Nephron (organoid): Measurements from ENCODE around the gene PEX1.
"Not testable (repeated sequence)": the region's sequence is repeated elsewhere in the genome, so short reads cannot be mapped to it uniquely, and the experiment has no call there.

Source experiments
- H3K27ac Mint-ChIP-seq, 3 experiments: 2 replicates each; pipeline ENCODE4 v1.8.0; 2020; ENCODE audit warnings: mixed read lengths in 3 of 3, mild to moderate bottlenecking in 2 of 3, moderate library complexity in 1 of 3
- H3K27me3 Mint-ChIP-seq: 2 replicates; pipeline ENCODE4 v1.8.0; 2021; ENCODE audit warnings: low read depth, mild to moderate bottlenecking, moderate library complexity, mixed read lengths
- H3K36me3 Mint-ChIP-seq: 2 replicates; pipeline ENCODE4 v1.8.0; 2020; ENCODE audit warnings: low read depth, mixed read lengths
- H3K4me1 Mint-ChIP-seq: 2 replicates; pipeline ENCODE4 v1.8.0; 2020; ENCODE audit warnings: mixed read lengths
- H3K4me3 Mint-ChIP-seq, 3 experiments: 2 replicates each; pipeline ENCODE4 v1.8.0; 2020; ENCODE audit warnings: mild to moderate bottlenecking in 3 of 3, mixed read lengths in 3 of 3, moderate library complexity in 2 of 3
- H3K9me3 Mint-ChIP-seq: 2 replicates; pipeline ENCODE4 v1.8.0; 2020; ENCODE audit warnings: mixed read lengths
- TF ChIP-seq, protein P1 (sequence below), 3 experiments: fragments of 200-600 bp; sonication (generic); IDR thresholded peaks; one replicate each; pipeline ENCODE4 v1.5.0; 2021; ENCODE audit warnings: antibody characterized with exemption in 3 of 3; ENCODE audit not compliant: unreplicated experiment in 3 of 3

The PEX1 gene

GRCh38 chr7:92478711-92479110, 49.6 kb downstream of the PEX1 start:
- Mint-ChIP-seq H3K27me3 (no peaks in the 10 kb centered on the region), H3K36me3 (no peaks in the 10 kb centered on the region), H3K27ac (no peak overlapping the region), H3K4me1 (no peaks in the 10 kb centered on the region), H3K4me3 (no peak overlapping the region), H3K9me3 (no peaks in the 10 kb centered on the region)
- TF ChIP-seq, protein P1, sequence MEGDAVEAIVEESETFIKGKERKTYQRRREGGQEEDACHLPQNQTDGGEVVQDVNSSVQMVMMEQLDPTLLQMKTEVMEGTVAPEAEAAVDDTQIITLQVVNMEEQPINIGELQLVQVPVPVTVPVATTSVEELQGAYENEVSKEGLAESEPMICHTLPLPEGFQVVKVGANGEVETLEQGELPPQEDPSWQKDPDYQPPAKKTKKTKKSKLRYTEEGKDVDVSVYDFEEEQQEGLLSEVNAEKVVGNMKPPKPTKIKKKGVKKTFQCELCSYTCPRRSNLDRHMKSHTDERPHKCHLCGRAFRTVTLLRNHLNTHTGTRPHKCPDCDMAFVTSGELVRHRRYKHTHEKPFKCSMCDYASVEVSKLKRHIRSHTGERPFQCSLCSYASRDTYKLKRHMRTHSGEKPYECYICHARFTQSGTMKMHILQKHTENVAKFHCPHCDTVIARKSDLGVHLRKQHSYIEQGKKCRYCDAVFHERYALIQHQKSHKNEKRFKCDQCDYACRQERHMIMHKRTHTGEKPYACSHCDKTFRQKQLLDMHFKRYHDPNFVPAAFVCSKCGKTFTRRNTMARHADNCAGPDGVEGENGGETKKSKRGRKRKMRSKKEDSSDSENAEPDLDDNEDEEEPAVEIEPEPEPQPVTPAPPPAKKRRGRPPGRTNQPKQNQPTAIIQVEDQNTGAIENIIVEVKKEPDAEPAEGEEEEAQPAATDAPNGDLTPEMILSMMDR (IDR thresholded peaks at IDR 0.05; ENCODE audit: unreplicated experiment in 3 of 3): no peak

GRCh38 chr7:92478095-92478494, 50.2 kb downstream of the PEX1 start:
- H3K4me3 Mint-ChIP-seq: no peak overlapping the region
- no peaks in the 10 kb centered on the region for H3K9me3 Mint-ChIP-seq
- TF ChIP-seq, protein P1 (IDR thresholded peaks at IDR 0.05; ENCODE audit: unreplicated experiment in 3 of 3): no peak
- H3K27me3 Mint-ChIP-seq: no peaks in the 10 kb centered on the region
- H3K36me3 Mint-ChIP-seq: no peaks in the 10 kb centered on the region
- H3K27ac Mint-ChIP-seq: no peak overlapping the region
- H3K4me1 Mint-ChIP-seq: no peaks in the 10 kb centered on the region

- H3K27me3 Mint-ChIP-seq, H3K4me3 Mint-ChIP-seq, H3K9me3 Mint-ChIP-seq, H3K27ac Mint-ChIP-seq, H3K36me3 Mint-ChIP-seq, H3K4me1 Mint-ChIP-seq: not testable (repeated sequence)
These were observed 50.6 kb downstream of the PEX1 start, which contains the start of gene ERVW-1 for GRCh38 chr7:92477681-92478080. TSS of gene ERVW-1 (minus strand) at chr7:92477946. CDS start at chr7:92470381, 7,565 bp downstream.

- H3K36me3 Mint-ChIP-seq, H3K27ac Mint-ChIP-seq, H3K27me3 Mint-ChIP-seq, H3K9me3 Mint-ChIP-seq, H3K4me1 Mint-ChIP-seq, H3K4me3 Mint-ChIP-seq: not testable (repeated sequence)
These were observed 52.3 kb downstream of the PEX1 start for GRCh38 chr7:92475851-92476590.

GRCh38 chr7:92475261-92475770, 53.0 kb downstream of the PEX1 start:
- not testable (repeated sequence) for H3K4me1 Mint-ChIP-seq, H3K4me3 Mint-ChIP-seq, H3K36me3 Mint-ChIP-seq, H3K27ac Mint-ChIP-seq, H3K9me3 Mint-ChIP-seq, H3K27me3 Mint-ChIP-seq

GRCh38 chr7:92473989-92474388, 54.3 kb downstream of the PEX1 start:
- H3K27ac Mint-ChIP-seq, H3K9me3 Mint-ChIP-seq, H3K4me1 Mint-ChIP-seq, H3K4me3 Mint-ChIP-seq, H3K27me3 Mint-ChIP-seq, H3K36me3 Mint-ChIP-seq: not testable (repeated sequence)

GRCh38 chr7:92468589-92468988, 59.7 kb downstream of the PEX1 start:
- H3K27me3 Mint-ChIP-seq, H3K4me1 Mint-ChIP-seq, H3K27ac Mint-ChIP-seq, H3K4me3 Mint-ChIP-seq, H3K9me3 Mint-ChIP-seq: not testable (repeated sequence)
- H3K36me3 Mint-ChIP-seq: peaks cover 13% of the 10 kb centered on the region

DNA sequence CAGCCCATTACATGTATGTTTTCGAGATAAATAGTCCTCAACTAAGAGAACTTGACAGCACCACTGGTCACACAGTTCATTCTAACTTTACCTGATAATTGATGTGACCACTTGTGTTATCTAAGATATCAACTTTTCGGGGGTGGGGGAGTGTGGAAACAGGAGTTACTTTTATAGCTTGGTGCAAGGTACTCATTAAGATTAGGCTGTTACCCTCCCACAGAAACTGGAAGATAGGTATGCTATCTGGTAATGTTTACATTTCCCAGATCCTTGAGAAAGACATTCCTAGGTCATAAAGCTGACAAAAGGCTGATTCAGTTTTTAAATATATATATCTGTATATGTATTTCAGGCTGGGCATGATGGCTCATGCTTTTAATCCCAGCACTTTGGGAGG, 61.6 kb downstream of the PEX1 start:
- Mint-ChIP-seq H3K4me1 (no peaks in the 10 kb centered on the region), H3K4me3 (no peak overlapping the region), H3K36me3 (peaks cover 13% of the 10 kb centered on the region), H3K27me3 (no peaks in the 10 kb centered on the region), H3K9me3 (peaks cover 9% of the 10 kb centered on the region), H3K27ac (no peak overlapping the region)
- TF ChIP-seq, protein P1 (IDR thresholded peaks at IDR 0.05; ENCODE audit: unreplicated experiment in 3 of 3): no peak
